ENCODE measurements around the gene IER3. TPM values are rescaled to one million over a fixed set of nuclear protein-coding genes. Genes with fewer than 3 reads are reported as not detected.
"Not testable (repeated sequence)": the region's sequence is repeated elsewhere in the genome, so short reads cannot be mapped to it uniquely, and the experiment has no call there.

Gene IER3
- polyA plus RNA-seq, 1 experiment = 85.2 TPM

DNA sequence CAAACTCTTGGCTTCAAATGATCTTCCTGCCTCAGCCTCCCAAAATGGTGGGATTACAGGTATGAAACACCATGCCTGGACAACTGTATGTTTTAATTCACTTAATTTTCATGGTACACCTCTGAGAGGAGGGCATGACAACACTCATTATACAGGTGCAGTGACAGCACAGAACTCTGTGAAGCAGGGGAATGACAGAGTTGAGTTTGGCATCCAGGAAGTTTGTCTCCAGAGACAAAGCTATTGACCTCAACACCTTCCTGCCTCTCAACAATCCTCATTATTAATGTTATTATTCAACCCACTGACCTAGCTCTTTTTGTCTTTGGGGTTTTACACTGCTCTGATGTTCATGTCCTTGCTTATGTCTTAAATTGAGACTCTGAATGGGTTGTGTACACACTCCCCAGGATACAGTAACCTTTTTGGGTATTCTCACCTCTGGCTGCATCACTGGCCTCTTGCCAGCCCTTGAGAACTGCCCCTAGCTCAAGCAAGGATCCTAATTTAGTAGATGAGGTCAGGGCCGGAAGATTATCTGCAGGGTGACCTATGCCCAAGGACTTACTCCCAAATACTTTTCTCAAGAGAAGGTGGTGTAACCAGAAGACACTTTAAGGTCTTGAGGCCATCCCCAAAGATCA lies 13.0 kb upstream of the IER3 start:
- Histone ChIP-seq H3K27me3 (ENCODE audit: control insufficient read depth, insufficient read depth, low read length) (no peaks in the 10 kb centered on the region), H3K27ac (ENCODE audit: low read depth, low read length) (no peak overlapping the region), H3K4me3 (ENCODE audit: low read depth, low read length) (no peak overlapping the region), H3K9me3 (ENCODE audit: control insufficient read depth, insufficient read depth, low read length) (0 out of 2 replicates have a peak, but pooled peaks cover 4% of the 10 kb centered on the region)
- ChIA-PET POLR2A (no interaction called here), CTCF (interaction anchor here (0.9 kb wide), 1 partner anchor 24 kb away, joined by 3 read pairs; no protein-coding TSS in a partner anchor)
- DNase-seq (ENCODE audit: low read depth, low spot score) = no peak
- TF ChIP-seq, protein P1, sequence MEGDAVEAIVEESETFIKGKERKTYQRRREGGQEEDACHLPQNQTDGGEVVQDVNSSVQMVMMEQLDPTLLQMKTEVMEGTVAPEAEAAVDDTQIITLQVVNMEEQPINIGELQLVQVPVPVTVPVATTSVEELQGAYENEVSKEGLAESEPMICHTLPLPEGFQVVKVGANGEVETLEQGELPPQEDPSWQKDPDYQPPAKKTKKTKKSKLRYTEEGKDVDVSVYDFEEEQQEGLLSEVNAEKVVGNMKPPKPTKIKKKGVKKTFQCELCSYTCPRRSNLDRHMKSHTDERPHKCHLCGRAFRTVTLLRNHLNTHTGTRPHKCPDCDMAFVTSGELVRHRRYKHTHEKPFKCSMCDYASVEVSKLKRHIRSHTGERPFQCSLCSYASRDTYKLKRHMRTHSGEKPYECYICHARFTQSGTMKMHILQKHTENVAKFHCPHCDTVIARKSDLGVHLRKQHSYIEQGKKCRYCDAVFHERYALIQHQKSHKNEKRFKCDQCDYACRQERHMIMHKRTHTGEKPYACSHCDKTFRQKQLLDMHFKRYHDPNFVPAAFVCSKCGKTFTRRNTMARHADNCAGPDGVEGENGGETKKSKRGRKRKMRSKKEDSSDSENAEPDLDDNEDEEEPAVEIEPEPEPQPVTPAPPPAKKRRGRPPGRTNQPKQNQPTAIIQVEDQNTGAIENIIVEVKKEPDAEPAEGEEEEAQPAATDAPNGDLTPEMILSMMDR (IDR thresholded peaks at IDR 0.05; ENCODE audit: low read depth, low read length) = no peak

DNA sequence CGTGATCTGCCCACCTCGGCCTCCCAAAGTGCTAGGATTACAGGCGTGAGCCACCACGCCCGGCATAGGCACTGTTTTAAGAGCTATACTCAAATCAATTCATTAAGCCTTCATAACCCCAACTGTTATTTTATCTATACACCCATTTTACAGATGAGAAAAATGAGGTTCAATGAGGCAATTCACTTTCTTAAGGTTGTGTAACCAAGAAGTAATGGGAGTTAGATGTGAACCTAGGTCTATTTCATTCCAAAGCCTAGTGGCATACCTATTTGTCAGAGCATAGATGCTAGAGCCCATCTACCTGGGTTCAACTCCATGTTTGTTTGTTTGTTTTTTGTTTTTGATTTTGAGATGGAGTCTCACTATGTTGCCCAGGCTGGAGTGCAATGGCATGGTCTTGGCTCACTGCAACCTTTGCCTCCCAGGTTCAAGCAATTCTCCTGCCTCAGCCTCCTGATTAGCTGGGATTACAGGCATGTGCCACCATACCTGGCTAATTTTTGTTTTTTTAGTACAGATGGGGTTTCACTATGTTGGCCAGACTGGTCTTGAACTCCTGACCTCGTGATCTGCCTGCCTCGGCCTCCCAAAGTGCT lies 12.2 kb upstream of the IER3 start:
- H3K27ac ChIP-seq (ENCODE audit: low read depth, low read length); CTCF ChIA-PET; H3K9me3 ChIP-seq (ENCODE audit: control insufficient read depth, insufficient read depth, low read length); DNase-seq (ENCODE audit: low read depth, low spot score); H3K27me3 ChIP-seq (ENCODE audit: control insufficient read depth, insufficient read depth, low read length); H3K4me3 ChIP-seq (ENCODE audit: low read depth, low read length): not testable (repeated sequence)
- POLR2A ChIA-PET = interaction anchor here (0.9 kb wide), 1 partner anchor 13 kb away, joined by 3 read pairs; no protein-coding TSS in a partner anchor

DNA sequence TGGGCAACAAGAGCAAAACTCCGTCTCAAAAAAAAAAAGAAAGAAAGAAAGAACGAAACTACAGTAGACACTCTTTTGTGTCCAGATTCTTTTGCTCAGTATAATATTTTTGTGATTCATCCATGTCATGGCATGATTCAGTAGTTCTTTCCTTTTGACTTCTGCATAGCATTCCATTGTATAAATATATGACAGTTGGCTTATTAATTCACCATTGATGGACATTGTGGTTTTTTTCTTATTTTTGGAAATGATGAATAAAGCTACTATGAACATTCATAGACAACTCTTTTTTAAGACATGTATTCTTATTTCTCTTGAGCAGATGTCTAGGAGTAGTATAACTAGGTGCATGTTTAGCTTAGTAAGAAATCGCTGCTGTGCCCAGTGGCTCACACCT lies 10.3 kb upstream of the IER3 start:
- ChIA-PET POLR2A (interaction anchor here (0.8 to 1.3 kb wide), 3 partner anchors 14 to 69 kb away, joined by 3 to 8 read pairs (median 4); no protein-coding TSS in a partner anchor), CTCF (interaction anchor here (0.6 to 1.0 kb wide), 3 partner anchors 13 to 74 kb away, joined by 3 to 4 read pairs (median 3); no protein-coding TSS in a partner anchor)
- no peak for DNase-seq (ENCODE audit: low read depth, low spot score)
- Histone ChIP-seq H3K27ac (ENCODE audit: low read depth, low read length) (no peak overlapping the region), H3K9me3 (ENCODE audit: control insufficient read depth, insufficient read depth, low read length) (no peaks in the 10 kb centered on the region), H3K4me3 (ENCODE audit: low read depth, low read length) (no peak overlapping the region), H3K27me3 (ENCODE audit: control insufficient read depth, insufficient read depth, low read length) (no peaks in the 10 kb centered on the region)
- TF ChIP-seq, protein P1 (IDR thresholded peaks at IDR 0.05; ENCODE audit: low read depth, low read length) = no peak

DNA sequence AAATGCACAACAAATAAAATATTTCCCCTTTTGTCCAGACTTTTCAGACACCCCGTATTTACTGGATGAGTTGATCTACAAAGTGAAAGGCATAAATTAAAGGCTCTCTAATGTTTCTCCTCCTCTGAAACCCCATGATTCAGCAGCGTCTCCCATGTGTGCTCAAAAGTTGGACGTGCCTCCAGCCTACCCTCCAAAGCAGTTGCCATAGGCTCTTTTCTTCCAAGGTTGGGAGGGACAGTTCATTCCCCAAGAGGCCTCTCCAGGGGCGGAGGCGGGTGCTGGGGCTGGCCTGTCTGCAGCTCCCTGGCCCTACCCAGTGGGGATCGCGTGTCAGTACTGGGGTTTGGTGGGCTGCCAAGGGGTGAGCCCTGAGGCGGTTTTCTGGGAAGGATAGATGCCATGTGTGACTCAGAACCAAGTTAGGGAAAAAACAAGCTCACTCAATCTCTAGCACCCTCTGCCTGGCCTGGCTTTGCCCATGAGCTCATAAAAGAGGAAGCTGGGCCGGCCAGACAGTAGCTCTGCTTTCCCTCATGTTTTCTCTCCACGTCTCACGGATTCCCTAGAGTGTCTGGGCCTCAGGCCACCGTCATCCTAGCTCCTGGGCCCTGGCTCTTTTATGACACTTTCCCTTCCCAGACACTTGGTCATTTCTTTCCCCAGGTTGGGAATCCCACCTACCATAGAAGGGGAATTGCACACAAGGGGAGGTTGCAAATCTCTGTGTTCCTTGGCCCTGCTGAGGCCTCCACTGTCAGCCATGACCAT lies 8.0 kb upstream of the IER3 start:
- H3K27ac ChIP-seq (ENCODE audit: low read depth, low read length) = peak overlapping the region; percentile 99
- H3K27me3 ChIP-seq (ENCODE audit: control insufficient read depth, insufficient read depth, low read length) = no peaks in the 10 kb centered on the region
- TF ChIP-seq, protein P1 (IDR thresholded peaks at IDR 0.05; ENCODE audit: low read depth, low read length) = 0 out of 2 replicates have a peak, but pooled peaks have one; percentile 13
- peak; percentile 99 for DNase-seq (ENCODE audit: low read depth, low spot score)
- ChIA-PET POLR2A (interaction anchor here (0.5 to 2.5 kb wide), 18 partner anchors 8 to 795 kb away, joined by 3 to 49 read pairs (median 6); partner anchors contain the start of genes FLOT1, IER3, MDC1 and NFKBIL1), CTCF (interaction anchor here (0.5 to 1.7 kb wide), 9 partner anchors 9 to 318 kb away, joined by 3 to 12 read pairs (median 4); no protein-coding TSS in a partner anchor)
- H3K4me3 ChIP-seq (ENCODE audit: low read depth, low read length) = no peak overlapping the region
- H3K9me3 ChIP-seq (ENCODE audit: control insufficient read depth, insufficient read depth, low read length) = no peaks in the 10 kb centered on the region

DNA sequence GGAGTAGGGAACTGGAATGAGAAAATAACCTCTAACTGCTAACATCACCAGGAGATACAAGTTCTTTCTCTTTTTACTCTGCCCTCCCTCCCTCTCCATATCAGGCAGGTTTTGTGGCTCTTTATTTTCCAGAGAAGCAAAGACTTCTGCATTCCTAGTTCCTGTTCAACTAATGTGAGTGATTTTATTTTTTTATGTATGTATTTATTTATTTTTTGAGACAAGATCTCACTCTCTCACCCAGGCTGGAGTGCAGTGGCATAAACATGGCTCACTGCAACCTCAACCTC lies 6.0 kb upstream of the IER3 start:
- ChIA-PET POLR2A (no interaction called here), CTCF (interaction anchor here (0.6 kb wide), 1 partner anchor 163 kb away, joined by 5 read pairs; no protein-coding TSS in a partner anchor)
- TF ChIP-seq, protein P1 (IDR thresholded peaks at IDR 0.05; ENCODE audit: low read depth, low read length) = no peak

More for the DNA sequence above, 6.0 kb upstream of the IER3 start:
- no peaks in the 10 kb centered on the region for H3K9me3 ChIP-seq (ENCODE audit: control insufficient read depth, insufficient read depth, low read length)
- H3K4me3 ChIP-seq (ENCODE audit: low read depth, low read length) = no peak overlapping the region
- peak overlapping the region; percentile 31 for H3K27ac ChIP-seq (ENCODE audit: low read depth, low read length)
- H3K27me3 ChIP-seq (ENCODE audit: control insufficient read depth, insufficient read depth, low read length) = no peaks in the 10 kb centered on the region
- DNase-seq (ENCODE audit: low read depth, low spot score) = no peak

All from AG04450 (cell line).